Tibial nerve (tissue), 4 donors: ENCODE measurements around the gene RPL27.
A peak's percentile ranks its signal among the peaks of the same experiment; 100 is the strongest.

Experiments used
- EP300 ChIP-seq, 2 donors: sonication (generic); formaldehyde crosslinking; IDR thresholded peaks; one replicate each; pipeline ENCODE4 v1.6.1; 2017; ENCODE audit warnings: antibody characterized with exemption in 2 of 2, mild to moderate bottlenecking in 1 of 2
- POLR2A ChIP-seq, 2 donors: fragments of 450-650 bp; IDR thresholded peaks; one replicate each; pipeline ENCODE4 v1.6.1; 2017; ENCODE audit warnings: antibody characterized with exemption in 2 of 2, mild to moderate bottlenecking in 2 of 2, moderate library complexity in 2 of 2
- TF ChIP-seq, protein P1 (sequence below), 5 experiments: fragments of 200-600 bp in 3 of 5; fragments of 450-650 bp in 2 of 5; sonication (generic) in 3 of 5; IDR thresholded peaks; one replicate each; pipeline ENCODE4 v1.5.1; 2016 to 2019; ENCODE audit warnings: antibody characterized with exemption in 5 of 5, mild to moderate bottlenecking in 3 of 5, moderate library complexity in 2 of 5

DNA sequence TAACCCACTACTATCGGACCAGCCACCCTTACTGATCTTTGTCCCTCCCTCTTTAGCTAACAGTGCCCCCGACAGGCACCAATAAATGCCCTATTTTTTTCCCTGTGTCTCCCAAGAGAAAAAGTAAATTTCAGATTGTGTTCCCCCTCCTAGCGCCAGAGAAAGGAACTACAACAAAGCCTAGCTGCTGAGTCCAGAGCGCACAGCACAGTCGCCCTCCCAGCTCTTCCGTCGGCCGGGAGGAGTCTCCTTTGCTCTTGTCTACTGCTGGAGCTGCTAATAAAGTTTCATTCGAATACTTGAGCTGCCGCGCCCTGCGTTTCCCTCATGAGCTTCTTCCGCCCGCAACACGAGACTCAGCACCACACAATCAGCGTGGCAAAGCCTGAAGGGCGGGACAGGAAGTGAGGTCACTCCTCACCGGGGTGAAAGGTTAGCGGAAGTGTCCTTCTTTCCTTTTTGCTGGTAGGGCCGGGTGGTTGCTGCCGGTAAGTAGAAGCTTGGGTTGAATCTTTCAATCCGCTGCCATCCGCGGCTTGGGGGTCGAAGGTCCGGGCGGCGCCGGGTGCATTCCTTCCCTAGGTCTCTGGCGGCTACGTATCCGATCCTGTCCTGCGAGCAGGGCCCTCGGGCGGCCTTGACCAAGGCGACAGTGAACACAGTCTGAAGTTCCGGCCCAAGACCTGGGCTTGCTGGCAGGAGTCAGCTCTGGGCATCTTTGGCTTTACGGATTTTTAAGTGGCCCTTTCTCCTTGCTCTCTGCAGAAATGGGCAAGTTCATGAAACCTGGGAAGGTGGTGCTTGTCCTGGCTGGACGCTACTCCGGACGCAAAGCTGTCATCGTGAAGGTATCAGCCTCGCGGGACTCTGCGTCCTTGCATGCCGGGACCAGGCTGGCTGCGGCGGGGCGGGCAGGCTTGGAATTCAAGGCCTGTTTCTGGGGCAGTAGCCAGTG lies at the start of gene RPL27:
- TF ChIP-seq, protein P1, sequence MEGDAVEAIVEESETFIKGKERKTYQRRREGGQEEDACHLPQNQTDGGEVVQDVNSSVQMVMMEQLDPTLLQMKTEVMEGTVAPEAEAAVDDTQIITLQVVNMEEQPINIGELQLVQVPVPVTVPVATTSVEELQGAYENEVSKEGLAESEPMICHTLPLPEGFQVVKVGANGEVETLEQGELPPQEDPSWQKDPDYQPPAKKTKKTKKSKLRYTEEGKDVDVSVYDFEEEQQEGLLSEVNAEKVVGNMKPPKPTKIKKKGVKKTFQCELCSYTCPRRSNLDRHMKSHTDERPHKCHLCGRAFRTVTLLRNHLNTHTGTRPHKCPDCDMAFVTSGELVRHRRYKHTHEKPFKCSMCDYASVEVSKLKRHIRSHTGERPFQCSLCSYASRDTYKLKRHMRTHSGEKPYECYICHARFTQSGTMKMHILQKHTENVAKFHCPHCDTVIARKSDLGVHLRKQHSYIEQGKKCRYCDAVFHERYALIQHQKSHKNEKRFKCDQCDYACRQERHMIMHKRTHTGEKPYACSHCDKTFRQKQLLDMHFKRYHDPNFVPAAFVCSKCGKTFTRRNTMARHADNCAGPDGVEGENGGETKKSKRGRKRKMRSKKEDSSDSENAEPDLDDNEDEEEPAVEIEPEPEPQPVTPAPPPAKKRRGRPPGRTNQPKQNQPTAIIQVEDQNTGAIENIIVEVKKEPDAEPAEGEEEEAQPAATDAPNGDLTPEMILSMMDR (IDR thresholded peaks at IDR 0.05), result peak; percentile 87 to 97 (median 92)
- TF ChIP-seq POLR2A (IDR thresholded peaks at IDR 0.05) (peak; percentile 58 to 90), EP300 (IDR thresholded peaks at IDR 0.05) (peak; percentile 98 to 99)
